ENCODE measurements around the gene ZFAND2A.
A peak's percentile ranks its signal among the peaks of the same experiment; 100 is the strongest.
"Not testable (repeated sequence)": the region's sequence is repeated elsewhere in the genome, so short reads cannot be mapped to it uniquely, and the experiment has no call there.

ZFAND2A gene

GRCh38 chr7:1159891-1160669 is at the start of gene ZFAND2A:
Gene ZFAND2A, minus strand, starts transcription at chr7:1160196. Its CDS starts 1,984 bp downstream, at chr7:1158212.
- H3K9me3 Mint-ChIP-seq: no peaks in the 10 kb centered on the region
- H3K4me3 Mint-ChIP-seq: peak within 1 kb of the TSS; percentile 83
- peaks cover 79% of the 10 kb centered on the region for H3K36me3 Mint-ChIP-seq (ENCODE audit: low read depth)
- no peaks in the 10 kb centered on the region for H3K27me3 Mint-ChIP-seq
- peak within 1 kb of the TSS; percentile 96 for H3K27ac Mint-ChIP-seq
- peaks cover 33% of the 10 kb centered on the region for H3K4me1 Mint-ChIP-seq (ENCODE audit: low read depth)
- intact Hi-C loops (cut with micrococcal nuclease): loop anchor here (1.0 kb wide), 1 partner anchor 22 kb away; a partner anchor contains a TSS

GRCh38 chr7:1209097-1209496 is 49.1 kb upstream of the ZFAND2A start:
- Mint-ChIP-seq H3K27ac (no peak overlapping the region), H3K36me3 (ENCODE audit: low read depth) (no peaks in the 10 kb centered on the region), H3K9me3 (no peaks in the 10 kb centered on the region), H3K27me3 (peaks cover 53% of the 10 kb centered on the region), H3K4me3 (no peak overlapping the region), H3K4me1 (ENCODE audit: low read depth) (no peaks in the 10 kb centered on the region)
- intact Hi-C loops (cut with micrococcal nuclease): no loop called here

- intact Hi-C loops (cut with micrococcal nuclease); H3K36me3 Mint-ChIP-seq (ENCODE audit: low read depth); H3K4me1 Mint-ChIP-seq (ENCODE audit: low read depth); H3K9me3 Mint-ChIP-seq; H3K4me3 Mint-ChIP-seq; H3K27ac Mint-ChIP-seq: not testable (repeated sequence)
- peaks cover 38% of the 10 kb centered on the region for H3K27me3 Mint-ChIP-seq
Measured at GRCh38 chr7:1205742-1206141, 45.7 kb upstream of the ZFAND2A start.

GRCh38 chr7:1204460-1205140 is 44.6 kb upstream of the ZFAND2A start:
- no peaks in the 10 kb centered on the region for H3K36me3 Mint-ChIP-seq (ENCODE audit: low read depth)

GRCh38 chr7:1202914-1203313 is 42.9 kb upstream of the ZFAND2A start:
- peaks cover 29% of the 10 kb centered on the region for H3K27me3 Mint-ChIP-seq
- intact Hi-C loops (cut with micrococcal nuclease); H3K4me1 Mint-ChIP-seq (ENCODE audit: low read depth); H3K27ac Mint-ChIP-seq; H3K36me3 Mint-ChIP-seq (ENCODE audit: low read depth); H3K9me3 Mint-ChIP-seq; H3K4me3 Mint-ChIP-seq: not testable (repeated sequence)

More at GRCh38 chr7:1204460-1205140, 44.6 kb upstream of the ZFAND2A start:
- Mint-ChIP-seq H3K4me3 (no peak overlapping the region), H3K27me3 (peaks cover 35% of the 10 kb centered on the region), H3K27ac (no peak overlapping the region), H3K4me1 (ENCODE audit: low read depth) (no peaks in the 10 kb centered on the region), H3K9me3 (no peaks in the 10 kb centered on the region)
- intact Hi-C loops (cut with micrococcal nuclease): no loop called here

GRCh38 chr7:1201916-1202315 is 41.9 kb upstream of the ZFAND2A start:
- intact Hi-C loops (cut with micrococcal nuclease): no loop called here
- Mint-ChIP-seq H3K9me3 (no peaks in the 10 kb centered on the region), H3K4me3 (no peak overlapping the region), H3K27ac (no peak overlapping the region), H3K27me3 (peaks cover 32% of the 10 kb centered on the region), H3K36me3 (ENCODE audit: low read depth) (no peaks in the 10 kb centered on the region), H3K4me1 (ENCODE audit: low read depth) (no peaks in the 10 kb centered on the region)

- Mint-ChIP-seq H3K4me1 (ENCODE audit: low read depth) (no peaks in the 10 kb centered on the region), H3K27ac (no peak overlapping the region), H3K9me3 (no peaks in the 10 kb centered on the region), H3K4me3 (no peak overlapping the region), H3K27me3 (peaks cover 36% of the 10 kb centered on the region), H3K36me3 (ENCODE audit: low read depth) (no peaks in the 10 kb centered on the region)
- intact Hi-C loops (cut with micrococcal nuclease): no loop called here
Measured at GRCh38 chr7:1200045-1200444, 40.0 kb upstream of the ZFAND2A start.

GRCh38 chr7:1197997-1198625 is 38.1 kb upstream of the ZFAND2A start:
- no peak overlapping the region for H3K27ac Mint-ChIP-seq
- no peaks in the 10 kb centered on the region for H3K4me1 Mint-ChIP-seq (ENCODE audit: low read depth)
- H3K4me3 Mint-ChIP-seq: no peak overlapping the region
- H3K36me3 Mint-ChIP-seq (ENCODE audit: low read depth): no peaks in the 10 kb centered on the region
- no peaks in the 10 kb centered on the region for H3K9me3 Mint-ChIP-seq
- H3K27me3 Mint-ChIP-seq: peaks cover 50% of the 10 kb centered on the region
- intact Hi-C loops (cut with micrococcal nuclease): loop anchor here (10.0 kb wide), 1 partner anchor 237 kb away; no protein-coding TSS in a partner anchor

GRCh38 chr7:1196950-1197349 is 37.0 kb upstream of the ZFAND2A start:
- Mint-ChIP-seq H3K36me3 (ENCODE audit: low read depth) (no peaks in the 10 kb centered on the region), H3K9me3 (no peaks in the 10 kb centered on the region), H3K27ac (no peak overlapping the region), H3K4me1 (ENCODE audit: low read depth) (peaks cover 8% of the 10 kb centered on the region), H3K4me3 (no peak overlapping the region), H3K27me3 (peaks cover 45% of the 10 kb centered on the region)
- intact Hi-C loops (cut with micrococcal nuclease): loop anchor here (10.0 kb wide), 1 partner anchor 238 kb away; no protein-coding TSS in a partner anchor

GRCh38 chr7:1196441-1196840 is 36.4 kb upstream of the ZFAND2A start:
- intact Hi-C loops (cut with micrococcal nuclease): loop anchor here (10.0 kb wide), 1 partner anchor 238 kb away; no protein-coding TSS in a partner anchor
- H3K27ac Mint-ChIP-seq; H3K9me3 Mint-ChIP-seq; H3K4me3 Mint-ChIP-seq; H3K36me3 Mint-ChIP-seq (ENCODE audit: low read depth): not testable (repeated sequence)
- Mint-ChIP-seq H3K4me1 (ENCODE audit: low read depth) (peaks cover 13% of the 10 kb centered on the region), H3K27me3 (peaks cover 41% of the 10 kb centered on the region)

- Mint-ChIP-seq H3K4me1 (ENCODE audit: low read depth) (peaks cover 13% of the 10 kb centered on the region), H3K27me3 (peaks cover 29% of the 10 kb centered on the region), H3K36me3 (ENCODE audit: low read depth) (no peaks in the 10 kb centered on the region), H3K4me3 (no peak overlapping the region), H3K27ac (no peak overlapping the region), H3K9me3 (peaks cover 6% of the 10 kb centered on the region)
- intact Hi-C loops (cut with micrococcal nuclease): loop anchor here (10.0 kb wide), 1 partner anchor 241 kb away; no protein-coding TSS in a partner anchor
Measured at GRCh38 chr7:1193593-1194424, 33.8 kb upstream of the ZFAND2A start.

GRCh38 chr7:1192171-1192676 is 32.2 kb upstream of the ZFAND2A start:
- no peak overlapping the region for H3K4me3 Mint-ChIP-seq
- H3K36me3 Mint-ChIP-seq (ENCODE audit: low read depth): no peaks in the 10 kb centered on the region
- H3K9me3 Mint-ChIP-seq: peaks cover 13% of the 10 kb centered on the region
- peaks cover 26% of the 10 kb centered on the region for H3K27me3 Mint-ChIP-seq
- intact Hi-C loops (cut with micrococcal nuclease): loop anchor here (10.0 kb wide), 1 partner anchor 243 kb away; no protein-coding TSS in a partner anchor
- no peak overlapping the region for H3K27ac Mint-ChIP-seq
- H3K4me1 Mint-ChIP-seq (ENCODE audit: low read depth): peaks cover 13% of the 10 kb centered on the region
